Ammon's horn (tissue), 1 donor: ENCODE measurements around the gene NOL4L.

Experiments used
- DNase-seq: peaks from one replicate; pipeline ENCODE4 v3.0.0-alpha.2; 2016; ENCODE audit warnings: low spot score

NOL4L gene

GRCh38 chr20:32484958-32485769 lies 100.0 kb downstream of the NOL4L start:
- peak; percentile 93 for DNase-seq

GRCh38 chr20:32484225-32484957 lies 100.7 kb downstream of the NOL4L start:
- DNase-seq, result no peak

- peak; percentile 87 for DNase-seq
Observed at GRCh38 chr20:32483351-32484224, 101.5 kb downstream of the NOL4L start.

GRCh38 chr20:32482442-32483261 lies 102.5 kb downstream of the NOL4L start:
- no peak for DNase-seq

GRCh38 chr20:32482143-32482441 lies 103.0 kb downstream of the NOL4L start:
- no peak for DNase-seq

- DNase-seq, result no peak
Observed at GRCh38 chr20:32481311-32482142, 103.6 kb downstream of the NOL4L start.

- DNase-seq, result no peak
Observed at GRCh38 chr20:32480371-32481241, 104.5 kb downstream of the NOL4L start.

GRCh38 chr20:32479697-32480171 lies 105.4 kb downstream of the NOL4L start:
- no peak for DNase-seq

GRCh38 chr20:32479012-32479411 lies 106.1 kb downstream of the NOL4L start:
- DNase-seq, result no peak

GRCh38 chr20:32478576-32478975 lies 106.6 kb downstream of the NOL4L start:
- no peak for DNase-seq

GRCh38 chr20:32477594-32478512 lies 107.3 kb downstream of the NOL4L start:
- no peak for DNase-seq

GRCh38 chr20:32476684-32477593 lies 108.2 kb downstream of the NOL4L start:
- no peak for DNase-seq

- peak; percentile 71 for DNase-seq
Observed at GRCh38 chr20:32474967-32475811, 109.9 kb downstream of the NOL4L start.

GRCh38 chr20:32474717-32474966 lies 110.5 kb downstream of the NOL4L start:
- no peak for DNase-seq

GRCh38 chr20:32474009-32474716 lies 111.0 kb downstream of the NOL4L start:
- DNase-seq, result peak; percentile 25
